Medulla oblongata (tissue), 1 donor: ENCODE data around the gene UQCR11.
"Not testable (repeated sequence)": the region's sequence is repeated elsewhere in the genome, so short reads cannot be mapped to it uniquely, and the experiment has no call there.

ENCODE experiments used
- DNase-seq: peaks from one replicate; pipeline ENCODE4 v3.0.0-alpha.2; 2015; ENCODE audit errors: extremely low spot score

UQCR11 gene

DNA sequence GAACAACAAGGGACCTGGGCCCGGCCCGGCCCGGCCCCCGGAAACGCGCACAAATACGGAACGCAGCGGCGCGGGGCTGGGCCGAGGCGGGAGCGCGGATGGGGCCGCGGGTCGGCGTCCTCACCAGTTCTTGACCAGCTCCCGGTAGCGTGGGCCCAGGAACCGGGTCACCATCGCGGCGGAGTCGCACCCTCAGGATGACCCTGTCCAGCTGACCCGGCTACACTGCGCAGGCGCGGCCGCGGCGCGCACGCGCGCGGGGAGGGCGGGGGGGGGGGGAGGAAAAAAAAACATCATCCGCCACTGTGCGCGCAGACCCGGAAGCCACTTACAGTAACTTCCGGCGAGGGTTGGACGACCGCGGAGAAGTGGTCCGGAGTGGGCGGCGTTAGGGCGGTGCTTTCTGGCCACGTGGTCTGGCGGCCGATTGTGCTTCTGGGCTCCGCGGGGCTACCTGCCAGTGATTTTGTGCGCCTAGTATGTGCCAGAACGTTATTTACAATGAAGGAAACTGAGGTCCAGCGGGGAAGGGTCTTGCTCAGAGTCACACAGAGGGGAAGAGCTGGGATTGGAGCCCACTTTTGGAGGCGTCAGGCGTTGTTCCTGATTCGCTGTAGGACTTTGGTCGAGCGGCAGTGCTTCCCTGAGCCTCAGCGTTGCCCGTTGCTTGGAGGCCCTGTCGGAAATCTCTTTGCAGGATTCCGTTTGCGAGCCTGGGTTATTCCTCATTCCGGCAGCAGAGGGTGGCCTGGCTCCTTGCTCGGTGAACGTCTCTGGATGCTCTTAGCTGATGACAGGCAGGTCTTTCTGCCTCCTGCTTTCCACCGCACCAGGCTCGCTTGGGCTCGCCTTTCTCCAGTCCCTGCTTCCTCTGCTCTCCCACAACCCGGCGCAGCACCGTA, at the start of gene UQCR11:
UQCR11 (minus strand) TSS at position 227 of the 902 bp plus-strand sequence; CDS start at position 174, 53 bp downstream.
- peak; percentile 98 for DNase-seq

DNA sequence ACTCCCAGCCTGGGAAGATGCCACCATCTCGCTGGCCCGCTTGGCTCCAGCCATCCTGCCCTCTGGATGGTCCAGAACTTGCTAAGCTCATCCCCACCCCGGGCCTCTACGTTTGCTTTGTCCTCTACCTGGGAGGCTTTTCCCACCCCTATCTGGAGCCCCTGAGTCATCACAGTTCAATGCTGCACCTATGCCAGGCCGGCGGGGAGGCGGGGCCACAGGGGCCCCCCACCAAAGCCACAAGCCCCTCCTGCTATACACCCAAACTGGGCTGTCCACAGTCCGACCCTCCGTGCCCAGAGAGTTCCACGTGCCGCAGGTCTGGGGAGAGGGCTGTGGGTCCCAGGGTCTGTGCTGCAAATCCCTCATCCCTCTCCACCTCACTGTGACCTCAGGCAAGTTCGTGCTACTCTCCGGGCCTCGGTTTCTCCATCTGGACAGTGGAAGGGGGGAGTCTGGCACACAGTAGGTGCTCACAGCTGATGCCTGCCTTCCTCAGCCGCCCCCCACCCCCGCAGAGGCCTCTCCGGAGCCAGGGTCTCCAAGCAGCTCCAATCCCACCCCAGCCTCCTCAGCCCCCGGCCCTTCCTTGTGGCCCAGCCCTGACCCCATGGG, 49.0 kb upstream of the UQCR11 start:
- no peak for DNase-seq

DNA sequence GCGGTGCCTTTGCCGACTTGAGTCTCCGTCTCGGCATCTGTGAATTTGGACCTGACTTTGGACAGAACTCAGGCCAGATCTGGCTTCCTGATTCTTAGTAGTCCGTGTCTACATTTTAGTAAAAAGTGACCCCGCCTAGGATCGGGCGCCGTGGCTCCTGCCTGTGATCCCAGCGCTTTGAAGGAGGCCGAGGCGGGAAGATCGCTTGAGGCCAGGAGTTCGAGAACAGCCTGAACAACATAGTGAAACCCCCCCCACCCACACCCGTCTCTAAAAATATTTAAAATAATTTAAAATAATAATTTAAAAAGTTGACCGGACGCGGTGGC, 48.0 kb upstream of the UQCR11 start:
- no peak for DNase-seq

- DNase-seq, result peak; percentile 99
Observed at GRCh38 chr19:1652471-1653299, 47.4 kb upstream of the UQCR11 start, which contains the start of gene TCF3. Gene TCF3 (minus strand): TSS chr19:1652615. CDS start chr19:1650248, 2,367 bp downstream.

DNA sequence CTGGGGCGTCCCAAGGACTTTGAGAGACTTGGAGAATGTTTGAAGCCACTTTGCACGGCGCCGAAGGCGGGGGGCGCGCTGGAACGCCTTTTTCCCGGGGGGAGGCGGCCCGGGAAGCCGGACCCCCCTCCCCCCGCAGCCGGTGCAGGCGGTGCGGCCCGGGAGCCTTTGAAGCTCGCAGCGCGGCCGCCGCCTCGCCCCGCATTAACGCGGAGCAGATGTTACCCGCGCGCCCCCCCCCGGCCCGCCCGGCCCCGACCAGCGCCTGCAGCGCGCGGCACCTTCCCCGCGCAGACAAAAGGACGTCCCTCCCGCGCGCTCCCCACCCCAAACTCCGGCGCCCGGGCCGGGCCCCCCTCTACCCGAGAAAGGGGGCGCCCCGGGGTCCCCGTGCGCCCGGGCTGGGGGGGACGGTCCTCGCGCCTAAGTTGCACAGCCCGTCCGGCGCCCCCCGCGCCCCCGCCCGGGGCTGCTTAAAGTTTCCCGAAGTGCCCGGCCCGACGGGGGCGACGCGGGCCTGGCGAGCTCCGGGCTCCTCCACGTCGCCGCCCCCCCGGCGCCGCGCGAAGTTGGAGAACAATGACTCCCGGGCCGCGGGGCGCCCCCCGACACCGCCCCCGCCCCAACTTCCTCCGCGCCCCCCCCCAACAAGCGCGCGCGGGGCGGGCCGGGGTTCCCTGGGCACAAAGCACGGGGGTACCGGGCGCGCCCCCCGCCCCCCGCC, 46.5 kb upstream of the UQCR11 start:
- DNase-seq, result peak; percentile 3

DNA sequence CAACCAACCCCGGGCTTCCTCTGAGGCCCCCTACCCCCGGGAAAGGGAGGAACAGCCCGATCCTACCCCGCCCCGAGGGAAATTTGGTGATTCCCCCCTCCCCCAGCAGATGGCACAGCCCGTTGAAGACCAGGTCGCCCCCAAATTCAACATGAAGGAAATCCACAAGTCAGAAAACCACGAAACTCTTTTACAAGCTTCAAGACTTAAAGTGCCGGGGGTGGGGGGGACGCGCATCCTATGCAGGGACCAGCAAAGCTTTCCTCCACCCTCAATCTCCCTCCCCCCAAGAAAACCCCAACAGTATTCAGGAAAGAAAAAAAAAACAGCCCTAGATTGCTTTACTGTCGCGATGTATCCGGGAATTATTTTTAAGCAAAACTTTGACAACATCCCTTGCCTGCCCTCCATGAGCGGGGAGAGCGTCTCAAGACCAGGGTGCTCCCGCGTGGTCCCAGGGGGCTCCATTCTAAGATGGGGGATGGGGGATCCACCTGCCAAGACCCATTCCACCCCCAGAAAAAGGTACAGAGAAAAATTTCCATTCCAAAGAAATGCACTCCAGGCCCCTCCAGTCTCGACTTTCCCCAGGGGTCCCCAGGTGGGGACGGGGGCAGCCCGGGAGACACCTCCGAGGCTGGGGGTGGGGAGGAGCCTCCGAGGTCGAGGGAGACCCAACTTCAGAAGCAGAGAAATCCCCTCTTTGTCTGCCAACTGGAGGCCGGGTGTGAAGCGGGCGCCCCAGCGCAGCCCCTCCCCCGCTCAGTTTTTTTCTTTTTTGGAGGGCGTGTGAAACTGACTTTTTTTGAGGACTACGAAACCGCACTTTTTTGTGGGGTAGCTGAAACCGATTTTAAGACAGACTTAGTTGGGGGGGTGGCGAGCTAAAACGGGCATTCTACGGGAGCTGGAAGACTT, 45.6 kb upstream of the UQCR11 start:
- peak; percentile 4 for DNase-seq

DNA sequence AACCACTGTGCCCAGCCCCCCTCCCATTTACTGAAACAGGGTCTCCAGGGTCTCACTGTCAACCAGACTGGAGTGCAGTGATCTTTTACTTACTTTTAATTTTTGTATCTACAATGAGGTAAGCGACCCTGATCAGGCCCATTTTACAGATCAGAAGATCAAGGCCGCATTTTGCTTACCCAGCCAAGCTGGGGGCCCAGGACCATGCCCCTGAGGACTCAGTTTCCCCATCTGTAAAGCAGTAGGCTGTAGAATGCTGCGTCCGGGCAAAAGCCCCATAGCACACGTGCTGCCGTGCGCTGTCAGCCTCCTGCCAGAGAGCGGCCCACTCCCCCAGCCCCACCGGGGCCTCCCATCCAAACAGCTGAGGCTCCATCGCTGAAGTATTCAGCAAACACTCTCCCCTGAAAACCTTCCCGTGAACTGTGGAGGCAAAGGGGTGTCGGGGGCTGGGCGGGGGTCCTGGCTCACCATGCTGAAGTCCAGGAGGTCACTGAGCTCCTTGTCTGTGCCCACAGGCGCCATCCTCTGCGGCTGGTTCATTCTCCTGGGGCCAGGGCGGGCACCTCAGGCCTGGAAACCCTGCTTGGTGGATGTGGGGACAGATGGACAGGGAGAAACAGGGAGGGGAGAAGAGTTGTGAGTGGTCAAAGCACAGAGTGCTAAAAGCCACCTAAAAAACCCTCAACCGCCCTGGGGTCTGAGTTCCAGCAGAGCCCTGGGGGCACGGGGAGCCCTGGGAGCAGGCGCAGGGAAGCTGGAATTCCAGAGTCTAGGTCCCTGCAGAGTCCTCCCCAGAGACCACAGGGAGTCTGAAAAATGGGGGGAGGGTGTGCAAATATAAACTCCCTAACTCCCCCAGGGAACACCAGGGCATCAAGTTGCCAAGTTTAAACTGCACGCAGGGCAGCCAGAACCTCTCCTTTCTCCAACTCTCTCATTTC, 44.7 kb upstream of the UQCR11 start:
- DNase-seq, result no peak

GRCh38 chr19:1648920-1649541, 43.8 kb upstream of the UQCR11 start:
- DNase-seq, result no peak

GRCh38 chr19:1648459-1648849, 43.2 kb upstream of the UQCR11 start:
- no peak for DNase-seq

DNA sequence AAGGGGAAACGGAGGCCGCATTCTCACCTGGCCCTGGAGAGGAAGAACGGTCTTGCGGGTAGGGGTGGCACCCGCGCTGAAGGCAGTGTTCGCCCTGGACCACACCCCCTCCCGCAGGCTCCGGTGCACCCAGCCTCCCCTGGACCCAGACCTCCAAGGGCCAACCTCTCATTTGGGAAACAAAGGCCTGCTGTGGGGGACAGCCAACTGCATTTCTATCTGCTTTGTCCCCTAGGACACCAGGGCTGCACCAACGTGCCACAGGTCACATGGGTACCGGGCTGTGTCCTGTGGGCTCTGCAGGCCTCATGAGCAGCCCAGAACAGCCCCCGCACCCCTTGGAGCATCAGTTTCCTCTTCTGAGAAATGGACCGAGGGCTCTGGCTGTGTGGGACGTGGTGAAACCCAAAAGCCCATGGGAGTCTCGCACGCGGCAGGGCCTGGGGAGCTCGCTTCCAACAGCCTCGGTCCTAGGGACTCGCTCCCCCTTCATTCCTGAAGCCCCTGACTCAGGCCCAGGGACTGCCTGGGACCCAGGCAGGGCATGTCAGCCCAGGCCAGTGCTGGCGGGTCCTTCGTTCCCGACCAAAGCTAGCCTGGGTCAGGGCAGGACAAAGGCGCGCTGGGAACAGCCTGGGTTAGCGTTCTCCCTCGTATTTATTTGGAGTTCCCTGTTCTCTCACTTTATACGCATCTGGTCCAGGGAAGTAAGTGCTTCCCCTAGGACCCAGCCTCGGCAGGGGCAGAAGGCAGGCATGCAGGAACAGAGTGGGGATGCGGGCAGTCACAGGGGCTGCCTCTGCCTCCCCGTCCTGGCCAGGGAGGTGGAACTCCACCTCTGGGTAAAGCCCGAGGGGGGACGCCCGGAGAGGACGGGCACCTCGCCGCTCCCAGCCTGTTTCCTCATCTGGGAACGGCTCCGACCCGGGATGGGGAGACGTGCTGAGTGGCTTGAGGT, 42.5 kb upstream of the UQCR11 start:
- DNase-seq, result no peak

DNA sequence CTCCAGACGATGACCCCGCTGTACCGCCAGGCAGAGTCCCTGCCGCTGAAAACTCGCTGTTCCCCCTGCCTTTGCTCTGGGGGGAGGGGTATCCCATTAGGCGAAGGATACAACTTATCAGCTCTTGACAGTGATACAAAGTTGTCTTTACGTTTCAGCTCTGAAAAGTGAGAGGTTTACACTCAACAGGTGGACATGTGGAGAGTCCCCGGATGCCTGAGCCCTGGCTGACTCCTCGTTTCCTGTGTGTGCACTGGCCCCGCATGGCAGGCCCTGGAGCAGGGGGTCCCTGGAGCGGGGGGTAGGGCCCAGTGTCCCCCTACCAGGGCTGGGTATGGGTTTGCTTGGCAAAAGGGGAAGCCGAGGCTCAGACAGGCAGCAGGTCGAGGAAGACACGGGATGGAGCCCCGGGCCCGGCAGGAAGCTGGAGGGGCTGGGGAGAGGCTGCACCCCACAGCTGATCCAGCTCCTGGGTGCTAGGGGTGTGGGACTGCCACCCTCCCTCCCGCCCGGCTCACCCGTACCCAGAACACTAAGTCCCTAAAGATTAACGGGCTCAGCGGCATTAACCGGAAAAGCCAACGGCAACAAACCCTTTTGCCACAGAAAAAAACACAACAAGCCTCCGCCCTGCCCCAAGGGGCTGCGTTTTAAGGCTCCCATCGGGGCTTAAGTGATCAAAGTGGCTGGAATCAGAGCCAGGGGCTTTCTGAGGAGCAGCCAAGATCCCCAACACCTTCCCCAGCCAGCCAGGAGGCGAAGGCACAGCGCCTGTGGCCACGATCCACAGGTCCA, 41.6 kb upstream of the UQCR11 start:
- no peak for DNase-seq

DNA sequence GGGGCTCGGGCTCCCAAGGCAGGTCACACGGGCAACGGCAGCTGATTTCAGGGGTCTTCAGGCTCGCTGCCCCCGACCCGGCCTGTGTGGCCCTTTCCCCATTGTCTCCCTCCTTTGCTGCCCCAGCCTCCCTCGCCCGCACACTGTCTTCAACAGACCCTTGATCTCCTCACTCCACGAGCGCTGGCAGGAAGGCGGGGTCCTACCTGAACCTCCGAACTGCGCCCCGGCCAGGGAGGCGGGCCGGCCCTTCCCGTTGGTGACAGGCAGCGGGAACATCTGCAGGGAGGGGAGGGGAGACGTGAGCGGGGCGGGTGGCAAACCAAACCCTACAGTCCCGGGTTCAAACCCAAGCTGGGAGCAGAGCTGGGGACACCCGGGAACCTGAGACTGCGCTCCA, 40.9 kb upstream of the UQCR11 start:
- DNase-seq, result no peak

DNA sequence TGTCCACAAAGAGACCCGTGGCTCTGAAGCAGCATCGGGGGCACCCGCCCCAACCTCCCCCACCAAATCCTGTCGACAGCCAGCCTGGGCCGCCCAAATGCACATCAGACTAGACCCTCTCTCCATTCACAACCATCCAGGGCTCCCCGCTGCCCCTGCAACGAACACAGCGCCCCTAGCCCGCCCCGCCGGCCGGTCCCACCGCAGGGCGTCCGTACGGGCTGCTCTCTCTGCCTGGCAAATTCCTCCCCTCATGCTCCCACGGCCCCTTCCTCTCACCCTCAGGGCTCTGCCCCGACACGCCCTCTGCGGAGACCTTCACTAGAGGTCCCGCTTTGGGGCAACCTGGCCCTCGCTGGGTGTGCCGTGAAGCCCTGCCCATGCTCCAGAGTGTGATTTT, 40.0 kb upstream of the UQCR11 start:
- no peak for DNase-seq

GRCh38 chr19:1644070-1644469, 38.8 kb upstream of the UQCR11 start:
- no peak for DNase-seq

DNA sequence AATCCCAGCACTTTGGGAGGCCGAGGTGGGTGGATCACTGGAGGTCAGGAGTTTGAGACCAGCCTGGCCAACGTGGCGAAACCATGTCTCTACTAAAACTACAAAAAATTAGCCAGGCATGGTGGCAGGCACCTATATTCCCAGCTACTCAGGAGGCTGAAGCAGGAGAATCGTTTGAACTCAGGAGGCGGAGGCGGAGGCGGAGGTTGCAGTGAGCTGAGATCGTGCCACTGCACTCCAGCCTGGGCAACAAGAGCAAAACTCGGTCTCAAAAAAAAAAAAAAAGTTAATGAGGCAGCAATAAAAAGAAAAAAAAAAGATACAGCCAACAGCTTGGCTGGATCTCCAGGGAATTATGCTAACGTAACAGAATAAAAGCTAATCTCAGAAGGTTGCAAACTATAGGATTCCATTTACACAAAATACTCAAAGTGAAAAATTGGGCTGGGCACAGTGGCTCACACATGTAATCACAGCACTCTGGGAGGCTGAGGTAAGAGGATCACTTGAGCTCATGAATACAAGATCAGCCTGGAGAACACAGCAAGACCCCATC, 35.7 kb upstream of the UQCR11 start:
- DNase-seq, result not testable (repeated sequence)
